GM19372 (cell line): ENCODE results near the gene CACYBP.
"Not testable (repeated sequence)": the region's sequence is repeated elsewhere in the genome, so short reads cannot be mapped to it uniquely, and the experiment has no call there.

Source experiments
- ATAC-seq: cut with Tn5 transposase; IDR thresholded peaks from one replicate; pipeline ENCODE4 v1.9.1; 2021; ENCODE audit warnings: mild to moderate bottlenecking, low read depth, moderate library complexity; ENCODE audit not compliant: unreplicated experiment

CACYBP gene

GRCh38 chr1:175003521-175003920 lies 3.8 kb downstream of the CACYBP start:
- ATAC-seq = no peak

- no peak for ATAC-seq
These were observed 5.5 kb downstream of the CACYBP start for GRCh38 chr1:175005085-175005783.

GRCh38 chr1:175009532-175009931 lies 9.8 kb downstream of the CACYBP start:
- no peak for ATAC-seq

GRCh38 chr1:175013445-175013844 lies 13.7 kb downstream of the CACYBP start:
- ATAC-seq = no peak

DNA sequence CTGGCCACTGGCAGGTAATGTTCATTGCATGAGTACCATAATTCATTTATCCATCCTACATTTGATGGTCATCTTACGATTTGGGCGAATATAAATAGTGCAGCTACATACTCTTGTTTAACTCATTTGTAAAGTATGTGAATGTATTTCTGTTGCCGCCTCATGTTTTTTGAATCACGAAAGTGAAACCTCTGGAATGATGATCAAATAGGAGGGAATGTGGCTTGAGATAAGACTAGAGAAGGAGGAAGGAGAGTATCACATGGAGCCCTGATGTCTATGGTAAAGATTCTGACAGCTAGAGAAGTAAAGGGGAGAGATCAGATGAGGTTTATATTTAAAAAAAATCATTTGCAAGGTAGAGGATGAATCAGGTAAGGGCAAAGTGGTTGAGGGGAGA lies 15.5 kb downstream of the CACYBP start:
- ATAC-seq = no peak

- no peak for ATAC-seq
These were observed 19.8 kb downstream of the CACYBP start for GRCh38 chr1:175019524-175019923.

DNA sequence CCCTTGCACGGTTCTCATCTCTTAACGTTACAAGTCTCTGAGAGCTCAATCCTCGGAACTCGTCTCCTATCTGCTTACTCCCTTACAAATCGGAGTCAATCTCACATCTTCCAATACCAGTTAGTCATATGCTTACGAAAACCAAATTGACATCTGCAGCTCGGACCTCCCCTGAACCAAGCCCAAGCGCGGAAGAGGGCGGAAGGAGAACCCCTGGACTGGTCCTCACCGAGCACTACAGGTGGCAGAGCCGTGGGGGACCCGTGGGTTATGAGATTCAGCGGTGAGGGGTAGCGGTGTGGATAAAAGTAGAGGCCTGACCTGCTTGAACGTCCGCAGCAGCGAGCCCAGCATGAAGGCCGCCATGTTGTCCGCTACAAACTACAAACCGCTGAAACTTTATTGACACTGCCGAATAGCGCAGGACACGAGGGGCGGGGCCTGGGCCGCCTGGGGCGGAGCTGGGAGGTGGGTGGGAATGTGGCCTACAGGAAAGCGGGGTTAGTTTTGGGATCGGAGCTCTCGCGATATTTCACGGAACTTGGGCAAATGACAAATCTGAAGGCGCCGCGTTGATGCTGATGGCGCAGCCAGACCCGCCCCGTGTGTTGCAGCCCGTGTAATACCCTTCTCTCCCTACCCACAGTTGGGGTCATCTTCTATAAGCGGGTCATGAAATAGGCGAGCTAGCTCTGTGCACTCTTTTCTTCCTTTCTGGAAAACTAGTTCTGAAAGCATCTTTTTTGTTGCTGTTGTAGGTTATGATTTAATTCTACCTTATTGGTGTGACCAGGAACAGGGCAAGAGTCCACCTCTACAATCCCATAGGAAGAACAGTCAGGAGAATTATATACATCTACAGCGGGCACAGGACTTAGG lies 23.5 kb downstream of the CACYBP start, which contains the start of gene MRPS14:
TSS of gene MRPS14 (minus strand) at position 383 of the 879 bp plus-strand sequence. CDS start at position 366, 17 bp downstream.
- ATAC-seq = peak; percentile 82

DNA sequence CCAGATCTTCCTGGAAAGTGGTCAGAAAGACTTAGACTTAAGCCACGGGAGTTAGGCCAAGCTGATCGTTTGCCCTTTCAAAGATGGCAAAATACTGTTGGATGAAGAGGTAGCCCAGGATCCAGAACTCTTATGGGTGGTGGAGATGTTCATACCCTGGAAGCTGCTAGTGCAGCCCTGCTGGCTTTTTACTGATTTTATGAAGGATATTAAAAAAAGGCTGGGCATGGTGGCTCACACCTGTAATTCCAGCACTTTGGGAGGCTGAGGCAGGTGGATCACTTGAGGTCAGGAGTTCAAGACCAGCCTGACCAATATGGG lies 24.1 kb downstream of the CACYBP start:
- not testable (repeated sequence) for ATAC-seq

GRCh38 chr1:175024773-175025172 lies 25.0 kb downstream of the CACYBP start:
- ATAC-seq = no peak

DNA sequence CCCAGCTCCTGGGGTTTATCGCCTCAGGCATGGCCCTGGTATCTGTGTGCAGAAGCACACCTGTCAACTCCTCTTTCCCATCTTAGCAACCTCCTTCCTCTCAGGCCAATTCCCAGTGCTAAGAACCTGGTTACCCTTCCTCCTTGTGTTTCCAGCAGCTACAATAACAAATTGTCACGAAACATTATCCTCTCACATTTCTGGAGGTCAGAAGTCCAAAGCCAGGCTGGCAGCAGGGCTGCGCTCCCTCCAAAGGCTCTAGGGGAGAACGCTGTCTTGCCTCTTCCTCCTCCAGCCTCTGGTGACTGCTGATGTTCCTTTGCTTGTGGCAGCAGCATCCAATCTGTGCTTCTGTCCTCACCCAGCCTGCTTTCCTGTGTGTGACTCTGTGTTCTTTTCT lies 34.2 kb downstream of the CACYBP start:
- ATAC-seq = no peak

- ATAC-seq = no peak
These were observed 35.0 kb downstream of the CACYBP start for GRCh38 chr1:175034775-175035174.

- ATAC-seq = no peak
These were observed 36.1 kb downstream of the CACYBP start for GRCh38 chr1:175035865-175036264.

DNA sequence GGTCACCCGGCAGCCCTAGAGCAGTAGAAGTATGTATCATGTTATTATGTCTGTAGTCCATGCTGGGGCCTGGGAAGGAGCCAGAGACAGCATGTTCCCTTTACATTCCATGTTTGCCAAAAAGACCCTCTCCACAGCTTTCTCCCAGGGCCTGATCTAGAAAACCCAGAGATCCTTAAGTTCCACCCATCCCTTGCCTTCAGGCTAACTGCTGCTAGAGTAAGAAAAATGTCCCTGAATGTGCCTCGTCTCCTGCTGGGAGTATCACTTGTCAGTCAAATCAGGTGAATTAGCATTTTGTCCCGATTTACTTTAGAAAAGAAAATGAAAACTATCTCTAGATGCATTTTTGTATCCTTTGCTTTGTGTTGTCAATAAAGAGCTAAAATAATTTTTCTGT lies 36.7 kb downstream of the CACYBP start:
- no peak for ATAC-seq

- ATAC-seq = no peak
These were observed 37.7 kb downstream of the CACYBP start for GRCh38 chr1:175037416-175037815.

DNA sequence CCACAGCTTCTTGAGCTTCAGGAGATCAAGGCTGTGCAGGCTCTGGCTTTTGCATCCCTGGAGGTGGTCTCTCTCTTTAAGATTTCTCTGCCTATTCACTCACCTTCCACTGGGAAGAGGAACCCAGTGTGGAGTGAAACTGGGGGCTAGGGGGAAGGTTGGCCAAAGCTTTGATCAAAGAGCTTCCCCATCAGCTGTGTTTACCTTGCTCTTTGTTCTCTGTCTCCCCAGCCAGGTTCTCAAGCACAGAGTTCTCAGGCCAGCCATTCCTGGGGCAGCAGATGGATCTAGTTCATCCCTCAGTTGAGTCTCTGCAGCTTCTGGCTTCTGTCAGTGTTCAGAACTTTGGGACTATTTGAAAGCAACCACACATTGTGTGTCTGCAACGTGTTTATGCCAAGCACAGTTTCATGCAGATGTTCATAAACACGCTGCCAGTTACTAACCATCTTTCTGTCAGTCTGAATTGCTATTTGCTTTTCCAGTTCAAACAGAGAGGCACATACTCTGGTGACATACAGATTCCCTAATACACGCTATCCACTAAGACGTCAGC lies 40.7 kb downstream of the CACYBP start:
- ATAC-seq = no peak

DNA sequence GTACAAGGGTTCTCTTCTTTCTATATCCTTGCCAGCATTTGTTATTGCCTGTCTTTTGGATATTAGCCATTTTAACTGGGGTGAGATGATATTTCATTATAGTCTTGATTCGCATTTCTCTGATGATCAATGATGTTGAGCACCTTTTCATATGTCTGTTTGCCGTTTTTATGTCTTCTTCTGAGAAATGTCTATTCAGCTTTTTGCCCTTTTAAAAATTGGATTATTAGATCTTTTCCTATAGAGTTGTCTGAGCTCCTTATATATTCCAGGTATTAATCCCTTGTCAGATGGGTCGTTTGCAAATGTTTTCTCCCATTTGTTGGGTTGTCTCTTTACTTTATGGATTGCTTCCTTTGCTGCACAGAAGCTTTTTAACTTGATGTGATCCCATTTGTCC lies 42.9 kb downstream of the CACYBP start:
- ATAC-seq = no peak

- ATAC-seq = no peak
These were observed 44.1 kb downstream of the CACYBP start for GRCh38 chr1:175043824-175044223.

- not testable (repeated sequence) for ATAC-seq
These were observed 44.8 kb downstream of the CACYBP start for GRCh38 chr1:175044591-175044990.

- no peak for ATAC-seq
These were observed 45.4 kb downstream of the CACYBP start for GRCh38 chr1:175045097-175045496.

DNA sequence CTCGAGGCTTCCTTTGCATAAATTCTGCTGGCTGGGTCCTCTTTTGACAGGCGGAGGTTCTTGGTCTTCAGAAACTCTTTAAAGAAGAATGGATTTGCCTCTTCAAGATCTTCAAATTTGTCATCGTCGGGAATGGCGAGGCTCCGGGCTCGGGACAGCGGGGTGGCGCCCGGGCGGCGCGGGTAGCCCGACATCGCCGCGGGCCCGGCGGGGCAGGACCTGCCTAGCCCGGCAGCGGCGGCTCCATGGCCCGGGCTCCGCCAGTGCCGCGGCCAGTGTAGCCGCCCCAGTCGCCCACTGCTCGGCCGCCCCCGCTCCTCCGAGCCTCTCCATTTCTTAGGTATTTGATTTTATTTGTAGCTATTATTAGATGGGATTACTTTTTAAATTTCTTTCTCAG lies 45.8 kb downstream of the CACYBP start:
- ATAC-seq = no peak

DNA sequence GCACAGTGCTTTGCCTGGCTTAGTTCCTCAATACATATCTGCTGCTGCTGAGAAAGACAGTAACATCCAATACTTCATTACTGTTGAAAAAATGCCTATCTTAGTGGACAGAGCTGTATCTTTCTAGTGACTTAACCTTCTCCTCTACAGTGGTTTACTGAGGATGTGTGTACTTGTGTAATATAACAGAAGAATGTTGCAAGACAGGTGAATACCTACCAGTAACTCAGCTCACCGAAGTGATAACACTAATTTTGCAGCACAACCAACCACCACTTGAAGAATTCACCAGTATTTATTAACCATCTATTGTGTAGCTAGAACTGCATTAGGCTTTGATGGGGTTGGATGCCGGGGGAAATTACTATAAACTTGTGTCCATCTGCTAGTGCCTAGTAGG lies 51.2 kb downstream of the CACYBP start:
- no peak for ATAC-seq

DNA sequence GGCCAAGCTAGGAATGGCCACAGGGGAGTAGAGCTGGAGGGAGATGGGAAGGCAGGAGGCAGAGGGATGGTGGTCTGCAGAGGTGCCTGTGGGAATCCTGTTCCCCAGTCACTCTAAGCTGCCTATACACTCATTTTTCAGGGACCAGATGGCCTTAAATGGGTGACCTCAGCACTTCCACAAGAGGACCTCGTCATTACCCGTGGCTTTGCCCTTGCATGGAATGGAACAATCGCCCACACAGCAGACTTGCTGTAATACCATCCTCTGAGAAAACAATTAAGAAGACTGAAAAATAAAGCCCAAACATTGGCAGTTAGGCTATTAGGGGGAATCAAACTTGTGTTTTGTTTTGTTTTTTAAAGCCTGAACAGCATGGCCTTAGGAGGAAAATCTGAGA lies 55.0 kb downstream of the CACYBP start:
- no peak for ATAC-seq
